GM06990 (cell line): ENCODE results near the gene SDK1.

ENCODE experiments used
- DNase-seq: peaks from one replicate; pipeline ENCODE4 v3.0.0-alpha.2; 2011; ENCODE audit not compliant: insufficient read length; ENCODE audit errors: extremely low read depth
- H3K27me3 ChIP-seq: replicated peaks from 2 replicates; pipeline ENCODE4 v1.6.0; 2011; ENCODE audit warnings: low read length; ENCODE audit not compliant: control insufficient read depth, insufficient read depth
- H3K36me3 ChIP-seq: 2 replicates; pipeline ENCODE4 v1.5.1; 2011; ENCODE audit warnings: low read length; ENCODE audit not compliant: control insufficient read depth, insufficient read depth
- H3K4me3 ChIP-seq: replicated peaks from 2 replicates; pipeline ENCODE4 v1.5.1; 2011; ENCODE audit warnings: low read depth, mild to moderate bottlenecking, control low read depth, low read length
- CTCF ChIP-seq: IDR thresholded peaks from 2 replicates; pipeline ENCODE4 v1.5.1; 2011; ENCODE audit warnings: low read length, control low read depth, mild to moderate bottlenecking, inconsistent platforms; ENCODE audit not compliant: insufficient read depth, poor library complexity, severe bottlenecking

SDK1 gene

GRCh38 chr7:3265388-3265787 is 35.7 kb upstream of the SDK1 start:
- Histone ChIP-seq H3K36me3 (no peaks in the 10 kb centered on the region), H3K27me3 (no peaks in the 10 kb centered on the region), H3K4me3 (no peak overlapping the region)
- no peak for TF ChIP-seq CTCF
- no peak for DNase-seq

- TF ChIP-seq CTCF, result no peak
- H3K27me3 ChIP-seq, result no peaks in the 10 kb centered on the region
- H3K4me3 ChIP-seq, result no peak overlapping the region
- no peaks in the 10 kb centered on the region for H3K36me3 ChIP-seq
- no peak for DNase-seq
These were observed 34.8 kb upstream of the SDK1 start for GRCh38 chr7:3266240-3266639.

- no peak for TF ChIP-seq CTCF
- no peaks in the 10 kb centered on the region for H3K36me3 ChIP-seq
- no peak for DNase-seq
- H3K4me3 ChIP-seq, result no peak overlapping the region
- H3K27me3 ChIP-seq, result no peaks in the 10 kb centered on the region
These were observed 32.9 kb upstream of the SDK1 start for GRCh38 chr7:3267966-3268690.

GRCh38 chr7:3270362-3270761 is 30.7 kb upstream of the SDK1 start:
- H3K27me3 ChIP-seq, result no peaks in the 10 kb centered on the region
- H3K36me3 ChIP-seq, result no peaks in the 10 kb centered on the region
- no peak for DNase-seq
- H3K4me3 ChIP-seq, result no peak overlapping the region
- TF ChIP-seq CTCF, result no peak

GRCh38 chr7:3271298-3271697 is 29.8 kb upstream of the SDK1 start:
- Histone ChIP-seq H3K27me3 (no peaks in the 10 kb centered on the region), H3K36me3 (no peaks in the 10 kb centered on the region), H3K4me3 (no peak overlapping the region)
- DNase-seq, result no peak
- TF ChIP-seq CTCF, result no peak

GRCh38 chr7:3272691-3273141 is 28.3 kb upstream of the SDK1 start:
- no peaks in the 10 kb centered on the region for H3K27me3 ChIP-seq
- TF ChIP-seq CTCF, result no peak
- H3K4me3 ChIP-seq, result no peak overlapping the region
- no peak for DNase-seq
- H3K36me3 ChIP-seq, result no peaks in the 10 kb centered on the region
